Dendritic cell treated with granulocyte-macrophage colony-stimulating factor and Interleukin-4, amounts not matched to agents 40 ng/mL and 50 ng/mL, for 4 days (primary cell): ENCODE results near the gene COG6.

Source experiments
- H3K27ac Mint-ChIP-seq: one replicate; pipeline ENCODE4 v1.8.0; 2022; ENCODE audit warnings: mild to moderate bottlenecking, mixed read lengths
- H3K27me3 Mint-ChIP-seq: one replicate; pipeline ENCODE4 v1.8.0; 2022; ENCODE audit warnings: mild to moderate bottlenecking, mixed read lengths
- H3K36me3 Mint-ChIP-seq: one replicate; pipeline ENCODE4 v1.8.0; 2022; ENCODE audit warnings: low read depth, mixed read lengths
- H3K4me1 Mint-ChIP-seq: one replicate; pipeline ENCODE4 v1.8.0; 2022; ENCODE audit warnings: low read depth, mixed read lengths
- H3K4me3 Mint-ChIP-seq: one replicate; pipeline ENCODE4 v1.8.0; 2022; ENCODE audit warnings: mild to moderate bottlenecking, moderate library complexity, mixed read lengths
- H3K9me3 Mint-ChIP-seq: one replicate; pipeline ENCODE4 v1.8.0; 2022; ENCODE audit warnings: mixed read lengths
- intact Hi-C: fragments of 100-400 bp; cut with micrococcal nuclease; formaldehyde crosslinking; loops from one replicate; pipeline ENCODE4 v1.15.0; 2022

Gene COG6

DNA sequence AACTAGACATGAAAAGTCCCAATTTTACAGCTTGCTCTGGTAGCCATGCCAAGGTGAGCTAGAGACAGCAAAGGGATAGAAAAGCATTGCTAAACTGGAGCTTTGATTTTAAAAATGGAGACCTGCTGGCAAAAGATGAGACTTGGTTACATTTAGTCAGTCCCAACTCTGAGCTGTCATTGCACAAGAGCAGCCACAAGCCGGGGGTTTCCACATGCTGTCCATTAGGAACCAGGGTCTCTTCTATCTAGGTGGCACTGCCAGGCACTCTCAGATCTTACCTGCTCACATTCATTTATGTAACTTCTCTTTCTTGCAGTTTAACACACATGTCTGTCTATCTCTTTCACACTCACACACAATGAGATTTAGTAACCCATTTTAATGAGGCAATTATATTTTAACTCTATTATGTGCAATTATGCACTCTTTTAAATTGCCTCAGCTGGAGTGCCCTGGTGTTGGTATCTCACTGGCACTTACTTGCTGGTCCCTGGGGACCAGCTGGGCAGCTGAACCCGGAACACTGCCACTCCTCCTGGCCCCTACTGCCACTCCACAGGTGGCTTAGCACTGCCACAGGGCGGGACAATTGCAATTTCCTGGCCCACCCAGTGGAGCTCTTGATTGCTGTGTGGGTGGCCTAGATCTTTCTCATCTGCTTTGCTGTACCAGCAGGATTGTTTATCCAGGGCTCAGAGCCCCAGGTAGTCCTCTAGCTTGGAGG, 112.5 kb downstream of the COG6 start:
- intact Hi-C loops, result no loop called here
- Mint-ChIP-seq H3K27ac (no peak overlapping the region), H3K36me3 (no peaks in the 10 kb centered on the region), H3K9me3 (no peaks in the 10 kb centered on the region), H3K4me1 (no peaks in the 10 kb centered on the region), H3K4me3 (no peak overlapping the region), H3K27me3 (no peaks in the 10 kb centered on the region)

- Mint-ChIP-seq H3K9me3 (no peaks in the 10 kb centered on the region), H3K27me3 (no peaks in the 10 kb centered on the region), H3K4me1 (no peaks in the 10 kb centered on the region), H3K4me3 (no peak overlapping the region), H3K27ac (no peak overlapping the region), H3K36me3 (no peaks in the 10 kb centered on the region)
- intact Hi-C loops, result no loop called here
These were observed 113.5 kb downstream of the COG6 start for GRCh38 chr13:39768962-39769361.

DNA sequence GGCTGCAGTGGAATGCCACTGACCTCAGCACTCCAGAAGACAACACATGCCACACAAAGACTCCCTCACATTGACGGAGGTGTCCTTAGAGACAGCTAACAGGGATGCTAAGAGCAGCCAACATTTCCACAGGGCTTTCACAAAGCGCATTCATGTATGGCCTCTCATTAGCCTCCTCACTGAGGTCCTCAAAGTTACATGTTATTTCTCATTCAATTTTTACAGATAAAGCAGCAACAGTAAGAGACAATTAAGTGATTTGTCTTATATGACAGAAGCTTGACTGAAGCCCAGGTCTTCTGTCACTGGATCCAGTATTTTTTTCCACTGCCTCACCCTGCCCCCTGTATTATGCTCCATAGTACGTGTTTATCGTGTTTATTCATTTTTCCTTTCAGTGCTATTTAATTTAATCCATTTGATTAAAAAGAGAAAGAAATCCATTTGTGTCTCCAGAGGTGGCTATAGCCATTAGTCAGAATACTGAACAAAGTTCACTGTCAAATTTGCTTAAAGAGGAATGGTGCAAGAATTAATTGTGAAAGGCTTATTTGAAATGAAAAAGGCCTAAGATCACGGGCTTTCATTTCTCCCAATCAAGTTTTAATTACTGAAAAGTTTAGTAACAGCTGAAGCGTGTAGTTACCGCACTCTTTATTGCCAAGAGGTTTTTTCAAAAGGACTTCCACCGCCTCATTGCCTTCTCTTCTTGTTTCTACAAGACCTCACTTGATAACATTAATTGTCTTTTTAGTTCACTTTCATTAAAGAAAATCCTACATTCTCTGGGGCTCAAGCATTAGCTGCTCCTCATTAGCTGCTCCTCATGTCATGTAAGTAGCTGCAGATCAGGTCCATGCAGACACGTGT, 115.0 kb downstream of the COG6 start:
- Mint-ChIP-seq H3K9me3 (no peaks in the 10 kb centered on the region), H3K36me3 (no peaks in the 10 kb centered on the region), H3K4me1 (no peaks in the 10 kb centered on the region), H3K27me3 (no peaks in the 10 kb centered on the region), H3K27ac (no peak overlapping the region), H3K4me3 (no peak overlapping the region)
- intact Hi-C loops, result no loop called here

GRCh38 chr13:39773833-39774232, 118.4 kb downstream of the COG6 start:
- H3K9me3 Mint-ChIP-seq, result no peaks in the 10 kb centered on the region
- intact Hi-C loops, result no loop called here

GRCh38 chr13:39776439-39776838, 121.0 kb downstream of the COG6 start:
- H3K27me3 Mint-ChIP-seq, result no peaks in the 10 kb centered on the region
- no peaks in the 10 kb centered on the region for H3K4me1 Mint-ChIP-seq
- H3K36me3 Mint-ChIP-seq, result no peaks in the 10 kb centered on the region
- H3K27ac Mint-ChIP-seq, result no peak overlapping the region
- no peak overlapping the region for H3K4me3 Mint-ChIP-seq
- intact Hi-C loops, result no loop called here
- H3K9me3 Mint-ChIP-seq, result no peaks in the 10 kb centered on the region

More at GRCh38 chr13:39773833-39774232, 118.4 kb downstream of the COG6 start:
- H3K4me1 Mint-ChIP-seq, result no peaks in the 10 kb centered on the region
- no peak overlapping the region for H3K27ac Mint-ChIP-seq
- H3K27me3 Mint-ChIP-seq, result no peaks in the 10 kb centered on the region
- H3K4me3 Mint-ChIP-seq, result no peak overlapping the region
- no peaks in the 10 kb centered on the region for H3K36me3 Mint-ChIP-seq

GRCh38 chr13:39777021-39777420, 121.6 kb downstream of the COG6 start:
- no peak overlapping the region for H3K4me3 Mint-ChIP-seq
- H3K36me3 Mint-ChIP-seq, result no peaks in the 10 kb centered on the region
- H3K27ac Mint-ChIP-seq, result no peak overlapping the region
- intact Hi-C loops, result no loop called here
- H3K9me3 Mint-ChIP-seq, result no peaks in the 10 kb centered on the region
- H3K27me3 Mint-ChIP-seq, result no peaks in the 10 kb centered on the region
- no peaks in the 10 kb centered on the region for H3K4me1 Mint-ChIP-seq

GRCh38 chr13:39777527-39778061, 122.1 kb downstream of the COG6 start:
- Mint-ChIP-seq H3K36me3 (no peaks in the 10 kb centered on the region), H3K4me1 (no peaks in the 10 kb centered on the region), H3K27ac (no peak overlapping the region), H3K4me3 (no peak overlapping the region), H3K27me3 (no peaks in the 10 kb centered on the region), H3K9me3 (no peaks in the 10 kb centered on the region)
- intact Hi-C loops, result no loop called here

DNA sequence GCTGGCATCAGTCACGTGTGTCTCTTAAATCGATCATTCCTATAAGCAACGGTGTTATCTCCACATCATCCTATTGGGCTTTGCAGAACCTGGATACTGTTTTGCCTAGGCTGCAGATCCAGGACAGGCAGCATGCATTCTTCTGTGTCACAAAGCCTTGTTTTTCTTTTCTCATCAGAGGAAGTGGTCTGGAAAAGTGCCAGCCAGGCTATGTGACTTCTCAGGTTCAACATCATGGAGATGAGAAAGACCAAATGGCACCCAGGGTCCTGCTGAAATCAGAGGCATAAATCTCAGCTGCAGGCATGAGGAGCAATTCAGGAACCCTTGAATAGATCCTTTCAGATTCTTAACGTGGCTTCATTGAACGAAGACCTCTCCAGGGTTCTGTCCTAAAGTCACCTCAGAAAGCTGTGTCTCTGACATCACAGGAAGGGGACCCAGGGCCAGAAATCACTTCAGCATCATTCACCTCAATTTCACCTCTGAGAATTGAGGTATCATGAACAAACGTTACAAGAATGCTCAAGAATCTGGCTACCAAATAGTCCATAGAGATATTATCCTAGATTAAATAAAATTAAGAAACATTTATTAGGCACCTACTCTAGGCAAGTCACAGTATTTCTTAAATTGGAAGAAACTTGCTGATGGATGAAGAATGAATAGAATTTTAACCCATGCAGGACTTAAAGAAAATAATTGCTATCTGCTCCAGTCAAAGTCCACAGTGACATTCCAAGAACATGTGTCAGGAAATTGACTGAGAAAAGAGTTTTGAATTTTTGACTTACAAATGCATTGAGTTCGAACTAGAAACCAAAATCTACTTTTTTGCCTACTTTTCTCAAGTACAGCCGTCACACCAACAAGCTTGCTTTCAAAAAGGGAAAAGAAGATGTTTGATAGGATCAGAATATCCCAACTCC, 124.1 kb downstream of the COG6 start:
- intact Hi-C loops, result no loop called here
- Mint-ChIP-seq H3K4me1 (no peaks in the 10 kb centered on the region), H3K27me3 (no peaks in the 10 kb centered on the region), H3K36me3 (no peaks in the 10 kb centered on the region), H3K27ac (no peak overlapping the region), H3K9me3 (no peaks in the 10 kb centered on the region), H3K4me3 (no peak overlapping the region)

DNA sequence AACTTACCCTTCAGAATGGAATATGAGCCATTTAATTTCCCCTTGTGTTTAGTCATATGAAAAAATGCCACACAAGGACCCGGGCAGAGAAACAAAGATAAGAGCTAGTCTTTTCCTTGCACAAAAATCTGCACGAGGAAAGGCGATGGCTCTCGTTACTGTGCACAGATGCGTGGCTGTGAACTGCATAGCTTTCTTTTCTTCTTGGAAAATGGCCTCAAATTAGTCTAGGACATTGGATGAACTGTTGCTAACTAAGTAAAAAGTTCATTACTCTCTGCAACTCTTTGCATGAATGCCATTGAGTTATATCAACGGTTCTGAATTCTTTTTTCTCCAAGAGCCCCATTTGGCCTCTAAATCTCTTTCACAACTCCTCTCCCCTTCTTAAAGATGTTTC, 125.2 kb downstream of the COG6 start:
- H3K4me3 Mint-ChIP-seq, result no peak overlapping the region
- intact Hi-C loops, result no loop called here
- H3K27ac Mint-ChIP-seq, result no peak overlapping the region
- H3K36me3 Mint-ChIP-seq, result no peaks in the 10 kb centered on the region
- H3K4me1 Mint-ChIP-seq, result no peaks in the 10 kb centered on the region
- H3K9me3 Mint-ChIP-seq, result no peaks in the 10 kb centered on the region
- H3K27me3 Mint-ChIP-seq, result no peaks in the 10 kb centered on the region

GRCh38 chr13:39781381-39781780, 125.9 kb downstream of the COG6 start:
- no peaks in the 10 kb centered on the region for H3K4me1 Mint-ChIP-seq
- H3K27me3 Mint-ChIP-seq, result no peaks in the 10 kb centered on the region
- no peaks in the 10 kb centered on the region for H3K9me3 Mint-ChIP-seq
- intact Hi-C loops, result no loop called here
- H3K36me3 Mint-ChIP-seq, result no peaks in the 10 kb centered on the region
- no peak overlapping the region for H3K27ac Mint-ChIP-seq
- H3K4me3 Mint-ChIP-seq, result no peak overlapping the region

DNA sequence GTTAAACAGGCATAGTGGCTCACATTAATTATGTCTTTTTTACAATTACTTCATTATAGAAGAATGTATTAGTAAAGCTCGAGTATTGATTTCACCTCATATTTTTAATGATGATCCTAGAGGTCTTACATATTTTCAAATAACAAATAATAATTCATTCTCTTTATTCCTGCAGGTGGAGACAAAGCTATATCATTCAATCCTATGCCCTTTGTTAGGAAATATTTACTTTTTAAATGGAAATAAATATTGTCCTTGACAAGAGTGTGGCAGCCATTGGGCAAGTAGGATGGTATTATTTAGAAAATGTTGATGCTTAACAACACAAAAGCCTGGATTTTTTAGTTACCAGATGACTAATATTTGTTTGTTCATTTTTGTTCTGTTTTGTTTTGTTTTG, 127.6 kb downstream of the COG6 start:
- Mint-ChIP-seq H3K4me3 (no peak overlapping the region), H3K4me1 (no peaks in the 10 kb centered on the region), H3K27ac (no peak overlapping the region), H3K27me3 (no peaks in the 10 kb centered on the region), H3K9me3 (no peaks in the 10 kb centered on the region), H3K36me3 (no peaks in the 10 kb centered on the region)
- intact Hi-C loops, result no loop called here

DNA sequence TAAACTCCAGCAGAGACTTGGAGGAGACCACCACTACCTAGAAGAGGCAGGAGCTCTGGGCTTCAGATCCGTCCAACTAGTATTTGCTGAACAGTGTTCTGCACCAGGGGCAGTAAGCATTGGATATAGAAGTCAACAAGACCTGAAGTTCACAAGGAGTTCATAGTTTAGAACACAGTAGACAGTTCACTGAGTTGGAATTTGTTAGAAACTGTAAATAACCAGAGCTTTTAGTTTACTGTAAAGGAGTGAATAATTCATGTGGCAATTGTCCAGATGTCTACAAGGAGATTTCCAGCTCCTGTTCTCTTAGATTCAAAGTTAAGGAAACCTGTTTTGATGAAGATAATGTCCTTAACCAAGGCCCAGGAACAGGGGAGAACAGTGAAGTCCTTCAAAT, 128.9 kb downstream of the COG6 start:
- Mint-ChIP-seq H3K27ac (no peak overlapping the region), H3K9me3 (peaks cover 12% of the 10 kb centered on the region), H3K27me3 (no peaks in the 10 kb centered on the region), H3K4me1 (no peaks in the 10 kb centered on the region), H3K4me3 (no peak overlapping the region), H3K36me3 (no peaks in the 10 kb centered on the region)
- intact Hi-C loops, result no loop called here

DNA sequence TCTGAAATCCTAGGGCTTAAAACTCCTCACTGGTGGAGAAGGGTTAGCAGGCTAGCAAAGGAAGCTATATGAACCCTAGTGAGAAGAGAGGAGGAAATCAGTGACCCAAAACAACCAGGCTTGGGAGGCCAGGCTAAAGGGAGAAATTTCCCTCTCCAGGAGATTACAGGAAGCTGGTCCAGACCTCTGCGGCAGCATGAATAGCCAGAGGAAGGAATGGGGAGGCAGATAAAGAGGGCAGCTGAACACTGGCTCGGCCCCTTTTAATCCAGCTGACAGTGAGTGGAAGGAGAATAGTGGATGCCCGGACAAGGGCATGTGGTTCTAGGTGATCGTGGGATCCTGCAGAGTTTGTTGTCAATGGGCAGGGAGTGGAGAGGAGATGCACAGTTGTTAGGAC, 130.6 kb downstream of the COG6 start:
- no peaks in the 10 kb centered on the region for H3K27me3 Mint-ChIP-seq
- no peak overlapping the region for H3K27ac Mint-ChIP-seq
- peaks cover 18% of the 10 kb centered on the region for H3K9me3 Mint-ChIP-seq
- H3K36me3 Mint-ChIP-seq, result no peaks in the 10 kb centered on the region
- H3K4me3 Mint-ChIP-seq, result no peak overlapping the region
- H3K4me1 Mint-ChIP-seq, result no peaks in the 10 kb centered on the region
- intact Hi-C loops, result no loop called here
